GM12872 (cell line): ENCODE results near the gene CTLA4.

Source experiments
- TF ChIP-seq, protein P1 (sequence below): IDR thresholded peaks from 3 replicates; pipeline ENCODE4 v1.5.1; 2011; ENCODE audit warnings: low read depth, mild to moderate bottlenecking, low read length, moderate library complexity; ENCODE audit not compliant: insufficient read depth

The CTLA4 gene

DNA sequence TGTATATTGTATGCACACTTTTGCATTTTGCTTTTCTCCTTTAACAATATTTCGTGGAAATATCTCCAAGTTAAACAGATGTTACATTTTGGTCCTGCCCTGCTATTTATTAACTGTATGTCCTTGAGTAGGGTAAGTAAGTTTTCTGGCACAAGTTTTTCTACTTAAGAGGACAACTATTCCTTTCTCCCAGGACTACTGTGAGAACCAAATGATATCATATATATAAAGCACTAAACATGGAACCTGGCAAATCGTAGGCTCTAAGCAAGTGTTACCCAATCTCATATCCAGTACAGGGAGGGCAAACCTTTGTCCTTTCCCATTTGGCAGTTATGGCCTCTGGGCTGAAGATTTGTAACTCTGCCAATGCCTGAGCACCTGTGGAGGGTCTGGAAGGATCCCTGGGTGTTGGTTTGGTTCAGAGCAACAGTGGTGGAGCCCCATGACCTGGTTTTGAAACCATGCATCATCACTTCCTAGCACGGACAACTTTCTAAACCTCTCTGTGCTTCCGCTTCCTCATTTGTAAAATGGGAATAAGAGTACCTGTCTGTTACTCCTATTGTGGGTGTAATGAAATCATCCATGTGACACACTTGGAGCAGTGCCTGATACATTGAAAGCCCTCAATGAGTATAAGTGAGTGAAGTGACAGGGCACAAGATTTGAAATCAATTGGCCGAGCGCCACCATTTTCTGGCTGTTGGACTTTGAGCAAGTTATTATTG lies 40.7 kb downstream of the CTLA4 start:
- TF ChIP-seq, protein P1, sequence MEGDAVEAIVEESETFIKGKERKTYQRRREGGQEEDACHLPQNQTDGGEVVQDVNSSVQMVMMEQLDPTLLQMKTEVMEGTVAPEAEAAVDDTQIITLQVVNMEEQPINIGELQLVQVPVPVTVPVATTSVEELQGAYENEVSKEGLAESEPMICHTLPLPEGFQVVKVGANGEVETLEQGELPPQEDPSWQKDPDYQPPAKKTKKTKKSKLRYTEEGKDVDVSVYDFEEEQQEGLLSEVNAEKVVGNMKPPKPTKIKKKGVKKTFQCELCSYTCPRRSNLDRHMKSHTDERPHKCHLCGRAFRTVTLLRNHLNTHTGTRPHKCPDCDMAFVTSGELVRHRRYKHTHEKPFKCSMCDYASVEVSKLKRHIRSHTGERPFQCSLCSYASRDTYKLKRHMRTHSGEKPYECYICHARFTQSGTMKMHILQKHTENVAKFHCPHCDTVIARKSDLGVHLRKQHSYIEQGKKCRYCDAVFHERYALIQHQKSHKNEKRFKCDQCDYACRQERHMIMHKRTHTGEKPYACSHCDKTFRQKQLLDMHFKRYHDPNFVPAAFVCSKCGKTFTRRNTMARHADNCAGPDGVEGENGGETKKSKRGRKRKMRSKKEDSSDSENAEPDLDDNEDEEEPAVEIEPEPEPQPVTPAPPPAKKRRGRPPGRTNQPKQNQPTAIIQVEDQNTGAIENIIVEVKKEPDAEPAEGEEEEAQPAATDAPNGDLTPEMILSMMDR = no peak

DNA sequence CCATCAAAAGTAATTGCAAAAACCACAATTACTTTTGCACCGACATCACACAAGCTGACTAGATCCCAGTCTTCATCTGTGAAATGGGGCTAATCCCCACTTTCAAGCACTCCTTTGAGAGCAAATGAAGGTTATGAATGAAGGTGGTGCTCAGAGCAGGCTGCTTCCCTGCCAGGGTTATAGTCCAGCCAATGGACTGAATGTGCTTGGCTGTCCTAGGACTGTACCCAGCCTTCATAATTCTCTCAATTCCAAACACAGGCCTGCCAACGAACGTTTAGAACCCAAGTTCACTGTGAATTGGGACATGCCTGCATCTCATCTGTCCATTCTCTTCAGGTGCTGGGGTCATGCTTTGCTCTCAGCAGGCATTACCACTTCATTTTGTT lies 41.2 kb downstream of the CTLA4 start:
- TF ChIP-seq, protein P1 = no peak

DNA sequence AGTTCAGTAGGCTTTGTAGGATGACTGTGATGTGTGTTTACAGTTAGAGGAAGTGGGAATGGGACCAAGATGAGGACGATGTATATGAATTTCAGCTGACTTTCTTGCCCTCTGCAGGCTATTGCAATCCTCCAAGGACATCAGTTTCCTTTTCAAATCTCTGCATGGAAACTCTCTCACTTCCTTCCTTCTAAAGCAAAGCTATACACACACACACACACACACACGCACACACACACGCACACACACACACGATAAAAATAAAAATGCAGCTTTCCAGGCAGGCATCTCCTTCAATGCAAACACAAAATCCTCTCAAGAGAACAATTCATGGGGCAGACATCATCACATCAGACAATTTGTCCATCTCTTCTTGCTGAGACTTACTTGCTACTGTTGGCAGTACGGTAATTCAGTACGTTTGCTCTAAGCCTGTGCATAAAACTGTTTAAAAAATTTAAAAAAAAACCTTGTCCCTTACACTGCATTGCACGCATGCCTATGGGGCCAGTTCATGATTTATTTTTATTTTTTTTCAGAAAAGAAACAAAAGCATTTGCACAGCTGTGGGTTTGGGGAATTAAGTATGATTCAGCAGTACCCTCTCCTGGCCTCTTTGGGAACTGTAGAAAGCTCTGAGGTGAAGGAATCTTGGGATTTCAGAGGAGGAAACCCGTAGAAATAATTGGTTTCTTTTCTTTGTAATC lies 41.8 kb downstream of the CTLA4 start:
- TF ChIP-seq, protein P1 = peak; percentile 57

DNA sequence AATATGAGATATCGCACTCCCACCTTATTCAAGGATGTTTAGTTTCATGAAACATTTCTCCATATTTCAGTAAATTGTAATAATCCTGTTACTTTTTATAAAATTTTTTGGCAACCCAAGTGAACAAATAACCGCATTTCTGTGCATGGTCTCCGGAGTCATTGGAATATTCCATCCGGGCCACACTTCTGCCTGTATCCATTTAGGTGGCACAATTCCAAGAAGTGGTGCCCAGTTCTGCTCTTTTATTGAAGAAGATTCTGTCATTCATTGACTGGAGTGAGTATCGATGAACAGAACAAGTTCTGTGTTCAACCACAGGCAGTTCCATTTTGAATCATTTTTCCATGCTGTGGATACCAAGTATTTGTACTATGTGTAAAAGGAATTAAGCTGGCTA lies 42.4 kb downstream of the CTLA4 start:
- TF ChIP-seq, protein P1 = no peak

DNA sequence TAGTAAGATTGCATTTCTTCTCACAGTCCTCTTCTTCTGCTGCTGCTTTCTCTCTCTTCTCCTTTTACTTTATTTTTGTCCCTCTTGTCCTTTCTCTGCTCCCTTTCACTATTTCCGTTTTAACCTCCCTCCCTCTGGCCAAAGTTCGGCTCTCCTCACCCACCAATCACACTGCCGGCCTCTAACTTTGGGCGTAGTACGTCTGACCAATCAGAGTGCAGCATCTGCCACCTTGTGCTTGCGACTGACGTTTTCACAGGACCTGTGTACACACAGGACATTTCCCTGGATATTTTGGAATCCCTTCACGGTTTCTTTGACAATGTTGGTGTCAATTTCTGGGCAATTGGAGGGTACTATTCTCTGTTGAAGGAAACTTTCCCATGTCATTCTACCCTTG lies 46.4 kb downstream of the CTLA4 start:
- TF ChIP-seq, protein P1 = no peak

DNA sequence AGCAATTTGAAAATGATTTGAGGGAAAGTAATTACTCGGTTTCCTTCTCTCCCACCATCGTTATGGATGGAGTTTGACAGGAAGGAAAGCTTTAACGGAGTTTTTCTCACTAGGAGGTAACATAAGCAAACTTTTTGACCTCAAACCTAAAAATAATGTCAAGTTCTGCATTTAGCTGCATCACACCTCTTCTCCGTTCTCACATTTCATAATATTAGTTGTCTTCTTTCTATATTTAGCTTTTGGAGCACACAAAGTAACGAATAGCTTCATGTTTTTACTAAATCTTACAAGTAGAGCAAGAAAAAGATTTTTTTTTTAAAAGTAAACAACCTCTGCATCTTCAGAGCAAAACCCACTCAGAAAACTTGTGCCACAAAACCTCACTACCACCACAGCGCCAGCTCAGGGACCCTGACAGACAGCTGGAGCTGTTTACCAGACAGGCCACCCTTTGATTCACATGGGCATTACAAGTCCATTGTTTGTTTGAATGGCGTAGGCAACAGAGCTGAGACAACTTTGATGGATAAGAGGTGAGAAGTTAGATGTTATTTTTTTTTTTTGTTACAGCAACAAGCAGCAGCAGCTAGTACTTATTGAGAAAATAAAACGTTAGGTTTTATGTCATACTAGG lies 47.1 kb downstream of the CTLA4 start:
- TF ChIP-seq, protein P1 = no peak

DNA sequence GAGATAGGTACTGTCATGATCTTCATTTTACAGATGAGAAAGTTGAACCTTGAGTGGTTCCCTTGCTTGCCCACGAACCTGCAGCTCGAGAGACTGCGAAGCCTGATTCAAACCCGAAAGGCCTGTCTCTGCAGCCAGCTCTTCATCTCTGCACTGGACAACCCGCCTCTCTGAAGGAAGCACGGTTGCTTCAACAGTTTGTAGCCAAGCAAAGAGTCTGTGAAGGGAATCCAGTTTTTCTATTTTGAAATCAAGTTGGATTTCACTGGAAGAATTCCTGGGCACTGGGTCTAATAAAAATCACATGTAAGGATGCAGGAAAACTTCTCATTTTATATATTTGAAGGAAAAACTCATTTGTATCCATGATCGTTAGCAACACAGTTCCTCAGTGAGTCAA lies 47.7 kb downstream of the CTLA4 start:
- TF ChIP-seq, protein P1 = no peak
